Measurements from ENCODE around the gene ALK.

The ALK gene

GRCh38 chr2:29606104-29607037, 315.0 kb downstream of the ALK start:
- no peak for DNase-seq

GRCh38 chr2:29603341-29603740, 318.0 kb downstream of the ALK start:
- no peak for DNase-seq

GRCh38 chr2:29601872-29602271, 319.5 kb downstream of the ALK start:
- no peak for DNase-seq

GRCh38 chr2:29601321-29601720, 320.1 kb downstream of the ALK start:
- DNase-seq = no peak

- no peak for DNase-seq
Measured at GRCh38 chr2:29599946-29600345, 321.4 kb downstream of the ALK start.

GRCh38 chr2:29598978-29599377, 322.4 kb downstream of the ALK start:
- no peak for DNase-seq

GRCh38 chr2:29597035-29597434, 324.4 kb downstream of the ALK start:
- DNase-seq = no peak

GRCh38 chr2:29596584-29596983, 324.8 kb downstream of the ALK start:
- DNase-seq = no peak

- DNase-seq = no peak
Measured at GRCh38 chr2:29591600-29591999, 329.8 kb downstream of the ALK start.

GRCh38 chr2:29590211-29590610, 331.2 kb downstream of the ALK start:
- no peak for DNase-seq

- DNase-seq = no peak
Measured at GRCh38 chr2:29589440-29590103, 331.8 kb downstream of the ALK start.

- no peak for DNase-seq
Measured at GRCh38 chr2:29587402-29588190, 333.8 kb downstream of the ALK start.

GRCh38 chr2:29586919-29587318, 334.5 kb downstream of the ALK start:
- DNase-seq = no peak

GRCh38 chr2:29583548-29584156, 337.7 kb downstream of the ALK start:
- DNase-seq = no peak

- no peak for DNase-seq
Measured at GRCh38 chr2:29583104-29583503, 338.3 kb downstream of the ALK start.

- DNase-seq = no peak
Measured at GRCh38 chr2:29582062-29582461, 339.3 kb downstream of the ALK start.

- DNase-seq = no peak
Measured at GRCh38 chr2:29580223-29580622, 341.2 kb downstream of the ALK start.

- DNase-seq = no peak
Measured at GRCh38 chr2:29579495-29580169, 341.8 kb downstream of the ALK start.

GRCh38 chr2:29578084-29578598, 343.2 kb downstream of the ALK start:
- no peak for DNase-seq

GRCh38 chr2:29576231-29576630, 345.2 kb downstream of the ALK start:
- DNase-seq = no peak

- DNase-seq = no peak
Measured at GRCh38 chr2:29575370-29575890, 346.0 kb downstream of the ALK start.

- DNase-seq = no peak
Measured at GRCh38 chr2:29573612-29574011, 347.8 kb downstream of the ALK start.

All from central memory CD4-positive, alpha-beta T cell (primary cell).